Vagina (tissue), 2 donors: Measurements from ENCODE around the gene HSCB.

Experiments
- POLR2A ChIP-seq, 2 donors: fragments of 450-650 bp; IDR thresholded peaks; one replicate each; pipeline ENCODE4 v1.6.1; 2017; ENCODE audit warnings: antibody characterized with exemption in 2 of 2, mild to moderate bottlenecking in 2 of 2, moderate library complexity in 2 of 2
- POLR2AphosphoS5 ChIP-seq, 2 donors: sonication (generic); formaldehyde crosslinking; IDR thresholded peaks; one replicate each; pipeline ENCODE4 v1.9.0; 2017; ENCODE audit warnings: antibody characterized with exemption in 2 of 2, mild to moderate bottlenecking in 2 of 2, low read depth in 1 of 2; ENCODE audit not compliant: insufficient read depth in 1 of 2
- TF ChIP-seq, protein P1 (sequence below), 3 experiments: fragments of 450-650 bp in 2 of 3; fragments of 200-600 bp in 1 of 3; sonication (generic) in 1 of 3; IDR thresholded peaks; one replicate each; pipeline ENCODE4 v1.5.1; 2017 to 2019; ENCODE audit warnings: antibody characterized with exemption in 3 of 3, mild to moderate bottlenecking in 2 of 3, moderate library complexity in 2 of 3

DNA sequence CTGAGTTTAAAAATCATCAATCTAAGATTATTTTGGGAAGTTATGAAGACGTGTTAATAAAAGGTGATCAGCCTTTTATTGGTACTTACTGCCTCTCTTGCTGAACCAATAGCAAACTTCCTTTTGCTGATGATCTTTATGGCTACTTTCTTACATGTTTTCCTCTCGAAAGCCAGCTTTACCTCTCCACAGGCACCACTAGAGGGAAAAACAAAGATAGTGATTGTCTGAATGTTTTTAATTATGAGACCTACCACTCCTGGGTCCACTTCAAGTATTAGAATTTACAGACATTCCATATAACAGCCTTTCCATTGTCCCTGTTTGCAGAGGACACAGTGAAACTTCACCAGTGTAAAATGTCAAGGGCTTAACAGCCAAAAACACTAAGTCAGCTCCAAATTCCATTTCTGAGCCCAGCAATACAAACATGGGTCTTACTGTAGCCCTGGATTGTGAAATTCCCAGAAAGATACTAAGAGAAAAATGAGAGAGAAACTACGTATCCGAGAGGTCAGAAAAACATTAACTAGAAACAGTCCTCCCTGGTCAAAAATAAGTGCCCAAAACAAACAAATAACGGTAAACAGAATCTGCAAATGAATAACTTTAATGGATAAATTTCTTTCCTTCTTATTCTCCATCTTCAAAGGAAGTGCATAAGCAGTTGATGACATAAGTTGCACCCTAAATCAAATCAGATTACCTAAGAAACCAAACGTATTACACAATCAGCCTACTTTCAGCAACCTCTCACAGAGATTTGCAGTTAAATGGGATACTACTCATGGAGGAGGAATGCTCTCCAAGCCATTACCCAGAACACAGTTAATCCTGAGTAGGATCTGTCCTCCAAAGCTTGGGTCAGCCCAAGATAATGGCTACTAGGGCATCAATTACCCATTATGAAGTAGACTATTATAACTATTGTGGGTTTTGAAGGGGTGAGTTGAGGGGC is 29.7 kb upstream of the HSCB start:
- TF ChIP-seq POLR2AphosphoS5 (IDR thresholded peaks at IDR 0.05; ENCODE audit: insufficient read depth in 1 of 2, low read depth in 1 of 2) (peak in 1 of 2 donors; percentile 88), POLR2A (IDR thresholded peaks at IDR 0.05) (no peak)
- TF ChIP-seq, protein P1, sequence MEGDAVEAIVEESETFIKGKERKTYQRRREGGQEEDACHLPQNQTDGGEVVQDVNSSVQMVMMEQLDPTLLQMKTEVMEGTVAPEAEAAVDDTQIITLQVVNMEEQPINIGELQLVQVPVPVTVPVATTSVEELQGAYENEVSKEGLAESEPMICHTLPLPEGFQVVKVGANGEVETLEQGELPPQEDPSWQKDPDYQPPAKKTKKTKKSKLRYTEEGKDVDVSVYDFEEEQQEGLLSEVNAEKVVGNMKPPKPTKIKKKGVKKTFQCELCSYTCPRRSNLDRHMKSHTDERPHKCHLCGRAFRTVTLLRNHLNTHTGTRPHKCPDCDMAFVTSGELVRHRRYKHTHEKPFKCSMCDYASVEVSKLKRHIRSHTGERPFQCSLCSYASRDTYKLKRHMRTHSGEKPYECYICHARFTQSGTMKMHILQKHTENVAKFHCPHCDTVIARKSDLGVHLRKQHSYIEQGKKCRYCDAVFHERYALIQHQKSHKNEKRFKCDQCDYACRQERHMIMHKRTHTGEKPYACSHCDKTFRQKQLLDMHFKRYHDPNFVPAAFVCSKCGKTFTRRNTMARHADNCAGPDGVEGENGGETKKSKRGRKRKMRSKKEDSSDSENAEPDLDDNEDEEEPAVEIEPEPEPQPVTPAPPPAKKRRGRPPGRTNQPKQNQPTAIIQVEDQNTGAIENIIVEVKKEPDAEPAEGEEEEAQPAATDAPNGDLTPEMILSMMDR (IDR thresholded peaks at IDR 0.05), result no peak
